ENCODE data around the gene SLC18A3. TPM values are rescaled to one million over a fixed set of nuclear protein-coding genes. Genes with fewer than 3 reads are reported as not detected.

The SLC18A3 gene
- total RNA-seq, 1 experiment from 2014 or later, result not detected

- Histone ChIP-seq H3K4me3 (ENCODE audit: insufficient read depth, low read depth, low read length) (no peak overlapping the region), H3K27me3 (ENCODE audit: control insufficient read depth, insufficient read depth, low read length) (peaks cover 33% of the 10 kb centered on the region), H3K36me3 (replicated peaks; ENCODE audit: control insufficient read depth, insufficient read depth, low read length) (no peaks in the 10 kb centered on the region)
- no peak for DNase-seq
Observed at GRCh38 chr10:49622426-49623425, 12.6 kb downstream of the SLC18A3 start.

- no peak overlapping the region for H3K4me3 ChIP-seq (ENCODE audit: insufficient read depth, low read depth, low read length)
- H3K27me3 ChIP-seq (ENCODE audit: control insufficient read depth, insufficient read depth, low read length), result peaks cover 16% of the 10 kb centered on the region
- no peak for DNase-seq
- no peaks in the 10 kb centered on the region for H3K36me3 ChIP-seq (replicated peaks; ENCODE audit: control insufficient read depth, insufficient read depth, low read length)
Observed at GRCh38 chr10:49624629-49625028, 14.5 kb downstream of the SLC18A3 start.

DNA sequence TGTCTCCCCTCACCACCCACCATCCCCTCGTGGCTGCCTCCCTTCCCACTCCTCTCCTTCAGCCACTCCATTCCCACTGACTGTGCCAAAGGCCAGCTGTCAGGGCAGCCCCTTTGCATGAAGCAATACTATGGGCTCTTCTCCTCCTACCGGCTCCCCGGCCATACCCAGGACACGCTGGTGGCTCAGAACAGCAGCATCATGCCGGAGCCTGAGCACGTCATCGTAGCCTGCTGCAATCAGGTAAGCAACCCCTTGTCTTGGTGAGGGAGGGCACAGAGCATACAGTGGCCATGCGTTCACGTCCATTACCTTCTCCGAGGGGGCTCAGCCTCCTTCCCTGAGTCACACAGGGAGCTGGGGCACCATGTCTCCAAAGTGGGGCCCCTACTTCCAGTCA, 15.3 kb downstream of the SLC18A3 start:
- no peak for DNase-seq
- no peak overlapping the region for H3K4me3 ChIP-seq (ENCODE audit: insufficient read depth, low read depth, low read length)
- no peaks in the 10 kb centered on the region for H3K36me3 ChIP-seq (replicated peaks; ENCODE audit: control insufficient read depth, insufficient read depth, low read length)
- peaks cover 10% of the 10 kb centered on the region; the same call in 1 of the 2 replicates for H3K27me3 ChIP-seq (ENCODE audit: control insufficient read depth, insufficient read depth, low read length)

DNA sequence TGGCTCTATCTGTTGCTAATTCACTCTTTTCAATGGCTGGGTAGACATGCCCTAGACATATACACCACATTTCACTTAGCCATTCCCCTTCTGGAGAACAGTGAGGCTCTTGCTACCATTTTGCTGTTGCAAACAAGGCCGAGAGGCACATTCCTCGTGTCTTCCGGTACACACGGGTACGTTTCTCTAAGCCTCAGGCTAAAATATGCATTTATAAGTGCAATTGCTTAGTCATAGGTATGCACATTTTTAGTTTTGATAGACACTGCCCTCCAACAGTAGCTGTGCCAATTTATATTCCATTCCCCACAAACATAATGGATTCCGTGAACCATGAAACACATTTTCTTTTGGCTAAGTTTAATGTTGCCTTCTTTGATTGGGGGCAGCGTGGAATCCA, 16.9 kb downstream of the SLC18A3 start:
- Histone ChIP-seq H3K4me3 (ENCODE audit: insufficient read depth, low read depth, low read length) (no peak overlapping the region), H3K27me3 (ENCODE audit: control insufficient read depth, insufficient read depth, low read length) (peaks cover 9% of the 10 kb centered on the region; the same call in 1 of the 2 replicates), H3K36me3 (replicated peaks; ENCODE audit: control insufficient read depth, insufficient read depth, low read length) (no peaks in the 10 kb centered on the region)
- DNase-seq, result no peak

DNA sequence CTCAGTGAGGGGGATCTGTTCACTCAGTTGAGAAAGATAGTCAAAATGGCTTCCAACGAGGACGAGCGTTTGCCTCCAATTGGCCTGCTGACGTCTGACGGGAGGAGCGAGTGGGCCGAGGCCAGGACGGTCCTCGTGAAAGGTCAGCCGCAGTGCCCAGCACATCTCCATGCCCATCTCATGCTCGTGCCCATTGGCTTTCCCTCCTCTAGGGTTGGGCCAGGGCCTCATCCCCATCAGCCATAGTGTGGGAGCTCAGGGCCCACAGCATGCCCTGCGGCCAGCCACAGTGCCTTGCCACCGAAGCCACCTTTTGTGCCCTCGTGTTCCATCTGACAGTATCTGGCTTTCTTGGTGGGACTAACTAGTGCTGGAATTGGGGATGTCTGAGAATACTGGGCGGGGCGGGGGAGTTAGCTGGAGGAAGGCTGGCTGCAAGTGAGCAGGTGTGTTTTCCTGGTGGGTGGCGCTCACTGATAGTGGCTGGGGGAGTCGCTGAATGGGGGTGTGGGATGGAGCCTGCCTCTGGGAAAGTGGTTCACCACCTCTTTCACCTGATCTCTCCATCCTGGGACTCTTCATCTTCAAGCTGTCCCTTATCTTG, 17.6 kb downstream of the SLC18A3 start:
- DNase-seq, result no peak
- peaks cover 6% of the 10 kb centered on the region; the same call in 1 of the 2 replicates for H3K27me3 ChIP-seq (ENCODE audit: control insufficient read depth, insufficient read depth, low read length)

GRCh38 chr10:49628599-49628998, 18.5 kb downstream of the SLC18A3 start:
- Histone ChIP-seq H3K4me3 (ENCODE audit: insufficient read depth, low read depth, low read length) (no peak overlapping the region), H3K36me3 (replicated peaks; ENCODE audit: control insufficient read depth, insufficient read depth, low read length) (no peaks in the 10 kb centered on the region), H3K27me3 (ENCODE audit: control insufficient read depth, insufficient read depth, low read length) (peaks cover 2% of the 10 kb centered on the region; the same call in 1 of the 2 replicates)
- no peak for DNase-seq

More for the DNA sequence above, 17.6 kb downstream of the SLC18A3 start:
- no peaks in the 10 kb centered on the region for H3K36me3 ChIP-seq (replicated peaks; ENCODE audit: control insufficient read depth, insufficient read depth, low read length)
- no peak overlapping the region for H3K4me3 ChIP-seq (ENCODE audit: insufficient read depth, low read depth, low read length)

DNA sequence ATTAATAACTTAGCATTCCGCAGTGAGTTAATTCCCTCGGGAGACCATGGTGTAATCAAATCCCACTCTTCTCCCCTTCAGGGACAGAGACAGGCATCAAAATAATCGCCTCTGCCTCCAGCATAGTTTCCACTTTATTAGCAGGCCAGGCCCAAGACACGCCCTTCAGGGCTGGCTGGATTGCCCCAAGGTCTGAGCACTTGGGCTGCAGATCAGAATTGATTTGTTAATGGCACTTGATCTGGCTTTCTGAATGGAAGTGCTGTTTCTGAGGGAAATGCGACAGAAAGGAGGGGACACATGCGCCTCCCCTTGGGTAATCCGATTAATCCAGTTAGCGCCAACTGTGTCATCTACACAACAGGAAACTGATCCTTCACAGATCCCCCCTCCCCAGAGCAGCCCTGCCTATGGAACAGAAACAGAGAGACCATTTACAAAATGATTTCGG, 19.3 kb downstream of the SLC18A3 start:
- no peak overlapping the region for H3K4me3 ChIP-seq (ENCODE audit: insufficient read depth, low read depth, low read length)
- no peaks in the 10 kb centered on the region for H3K36me3 ChIP-seq (replicated peaks; ENCODE audit: control insufficient read depth, insufficient read depth, low read length)
- no peaks in the 10 kb centered on the region for H3K27me3 ChIP-seq (ENCODE audit: control insufficient read depth, insufficient read depth, low read length)
- DNase-seq, result no peak

DNA sequence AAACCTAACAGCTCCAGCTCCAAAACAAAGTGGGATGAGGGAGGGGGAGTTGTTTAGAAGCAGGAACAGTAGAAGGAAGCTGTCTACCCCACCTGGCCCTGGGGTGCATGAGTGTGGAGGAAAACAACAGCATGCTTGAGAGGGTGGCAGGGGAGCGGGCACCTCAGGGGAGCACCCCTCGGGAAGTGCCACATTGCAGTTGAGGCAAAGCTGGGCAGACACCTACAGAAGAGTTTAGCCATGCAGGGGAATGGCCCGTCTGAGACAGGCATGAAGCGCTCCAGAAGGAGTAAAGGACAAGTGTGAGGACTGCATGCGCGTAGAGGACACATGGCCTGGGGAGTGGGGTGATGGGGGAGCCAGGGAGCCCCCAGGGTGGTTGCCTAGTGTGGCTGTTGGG, 21.9 kb downstream of the SLC18A3 start:
- Histone ChIP-seq H3K36me3 (replicated peaks; ENCODE audit: control insufficient read depth, insufficient read depth, low read length) (no peaks in the 10 kb centered on the region), H3K27me3 (ENCODE audit: control insufficient read depth, insufficient read depth, low read length) (no peaks in the 10 kb centered on the region; the same call in 1 of the 2 replicates), H3K4me3 (ENCODE audit: insufficient read depth, low read depth, low read length) (no peak overlapping the region)
- no peak for DNase-seq

DNA sequence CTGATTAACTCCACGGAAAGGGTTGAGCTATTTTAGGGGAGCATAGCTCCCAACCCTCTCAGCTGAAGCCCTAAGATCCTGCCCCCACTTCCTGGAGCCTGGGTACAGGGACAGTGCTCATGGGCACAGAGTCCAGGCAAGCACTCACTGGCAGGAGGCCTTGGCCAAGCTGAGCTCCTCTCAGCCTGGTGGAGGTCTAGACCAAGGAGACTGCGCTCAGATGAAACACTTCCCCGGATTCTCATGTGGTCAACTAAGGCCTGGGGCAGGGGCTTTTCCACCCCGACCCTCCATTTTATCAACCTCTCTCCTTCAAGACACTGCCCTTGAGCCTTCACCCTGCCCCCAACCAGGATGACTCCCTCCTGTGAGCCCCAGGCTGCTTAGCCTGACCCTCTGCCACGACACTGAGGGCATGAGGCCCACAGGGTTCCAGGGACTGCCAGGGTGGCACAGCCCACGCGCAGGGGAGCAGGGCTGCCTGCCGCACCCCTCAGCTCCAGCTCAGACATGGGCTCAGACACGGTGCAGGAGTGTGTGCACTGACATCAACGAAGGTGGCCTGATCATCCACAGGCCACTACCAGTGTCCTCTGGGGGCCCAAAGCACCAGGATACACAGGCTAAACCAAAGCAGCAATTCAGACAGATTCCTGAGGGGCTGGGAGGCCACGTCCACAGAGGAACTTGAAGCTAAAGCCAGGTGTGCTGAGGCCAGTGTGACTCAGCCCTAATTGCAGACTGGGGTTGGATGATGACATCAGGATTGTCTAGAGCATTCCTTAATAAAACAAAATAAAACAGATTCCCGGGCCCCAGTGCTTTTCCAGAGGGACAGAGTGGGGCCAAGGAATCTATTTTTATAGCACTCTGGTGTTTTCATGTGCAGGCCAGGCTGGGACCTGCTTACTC, 22.6 kb downstream of the SLC18A3 start:
- Histone ChIP-seq H3K36me3 (replicated peaks; ENCODE audit: control insufficient read depth, insufficient read depth, low read length) (no peaks in the 10 kb centered on the region), H3K27me3 (ENCODE audit: control insufficient read depth, insufficient read depth, low read length) (no peaks in the 10 kb centered on the region; the same call in 1 of the 2 replicates), H3K4me3 (ENCODE audit: insufficient read depth, low read depth, low read length) (no peak overlapping the region)
- DNase-seq, result no peak

GRCh38 chr10:49633327-49634068, 23.4 kb downstream of the SLC18A3 start:
- Histone ChIP-seq H3K4me3 (ENCODE audit: insufficient read depth, low read depth, low read length) (no peak overlapping the region), H3K36me3 (replicated peaks; ENCODE audit: control insufficient read depth, insufficient read depth, low read length) (no peaks in the 10 kb centered on the region), H3K27me3 (ENCODE audit: control insufficient read depth, insufficient read depth, low read length) (no peaks in the 10 kb centered on the region; the same call in 1 of the 2 replicates)
- no peak for DNase-seq

- Histone ChIP-seq H3K36me3 (replicated peaks; ENCODE audit: control insufficient read depth, insufficient read depth, low read length) (no peaks in the 10 kb centered on the region), H3K27me3 (ENCODE audit: control insufficient read depth, insufficient read depth, low read length) (no peaks in the 10 kb centered on the region; the same call in 1 of the 2 replicates), H3K4me3 (ENCODE audit: insufficient read depth, low read depth, low read length) (no peak overlapping the region)
- no peak for DNase-seq
Observed at GRCh38 chr10:49634069-49634660, 24.1 kb downstream of the SLC18A3 start.

- Histone ChIP-seq H3K36me3 (replicated peaks; ENCODE audit: control insufficient read depth, insufficient read depth, low read length) (no peaks in the 10 kb centered on the region), H3K4me3 (ENCODE audit: insufficient read depth, low read depth, low read length) (no peak overlapping the region), H3K27me3 (ENCODE audit: control insufficient read depth, insufficient read depth, low read length) (no peaks in the 10 kb centered on the region; the same call in none of the 2 replicates)
- DNase-seq, result no peak
Observed at GRCh38 chr10:49642311-49642710, 32.2 kb downstream of the SLC18A3 start.

Data from H7 (cell line).